T-helper 2 cell (primary cell): ENCODE results near the gene ZMYND8.
"Not testable (repeated sequence)": the region's sequence is repeated elsewhere in the genome, so short reads cannot be mapped to it uniquely, and the experiment has no call there.

Experiments
- DNase-seq, 5 experiments: peaks; one replicate each; pipeline versions ENCODE4 v3.0.0 to v3.0.0-alpha.2; 2012 to 2022

Gene ZMYND8

GRCh38 chr20:47243532-47244305 is 112.8 kb downstream of the ZMYND8 start:
- DNase-seq, result no peak

GRCh38 chr20:47243003-47243402 is 113.5 kb downstream of the ZMYND8 start:
- DNase-seq, result no peak

GRCh38 chr20:47241345-47241781 is 115.1 kb downstream of the ZMYND8 start:
- DNase-seq, result no peak

GRCh38 chr20:47240096-47240495 is 116.4 kb downstream of the ZMYND8 start:
- not testable (repeated sequence) for DNase-seq

- DNase-seq, result no peak
Measured at GRCh38 chr20:47239719-47240067, 116.8 kb downstream of the ZMYND8 start.

- no peak for DNase-seq
Measured at GRCh38 chr20:47238780-47239718, 117.5 kb downstream of the ZMYND8 start.

GRCh38 chr20:47237715-47238114 is 118.8 kb downstream of the ZMYND8 start:
- no peak for DNase-seq

GRCh38 chr20:47236639-47236900 is 119.9 kb downstream of the ZMYND8 start:
- no peak for DNase-seq

GRCh38 chr20:47235853-47236638 is 120.5 kb downstream of the ZMYND8 start:
- no peak for DNase-seq

- no peak for DNase-seq
Measured at GRCh38 chr20:47235111-47235510, 121.4 kb downstream of the ZMYND8 start.

- no peak for DNase-seq
Measured at GRCh38 chr20:47233333-47234188, 122.9 kb downstream of the ZMYND8 start.

GRCh38 chr20:47232518-47232917 is 124.0 kb downstream of the ZMYND8 start:
- DNase-seq, result no peak

- DNase-seq, result no peak
Measured at GRCh38 chr20:47231382-47232039, 125.0 kb downstream of the ZMYND8 start.

- no peak for DNase-seq
Measured at GRCh38 chr20:47230811-47231256, 125.7 kb downstream of the ZMYND8 start.

- no peak for DNase-seq
Measured at GRCh38 chr20:47228654-47229053, 127.8 kb downstream of the ZMYND8 start.

GRCh38 chr20:47227576-47227975 is 128.9 kb downstream of the ZMYND8 start:
- DNase-seq, result no peak

GRCh38 chr20:47227119-47227518 is 129.4 kb downstream of the ZMYND8 start:
- no peak for DNase-seq

GRCh38 chr20:47225458-47225857 is 131.0 kb downstream of the ZMYND8 start:
- DNase-seq, result no peak

- DNase-seq, result no peak
Measured at GRCh38 chr20:47224857-47225256, 131.6 kb downstream of the ZMYND8 start.

GRCh38 chr20:47224300-47224791 is 132.2 kb downstream of the ZMYND8 start:
- no peak for DNase-seq

- DNase-seq, result no peak
Measured at GRCh38 chr20:47223896-47224295, 132.6 kb downstream of the ZMYND8 start.
